MM.1S (cell line): ENCODE data around the gene PCDHA9.
"Not testable (repeated sequence)": the region's sequence is repeated elsewhere in the genome, so short reads cannot be mapped to it uniquely, and the experiment has no call there.

Source experiments
- DNase-seq: peaks from one replicate; pipeline ENCODE4 v3.0.0-alpha.2; 2015
- H2AFZ ChIP-seq: fragments of 300-600 bp; sonication (generic); 2 replicates; pipeline ENCODE4 v1.6.0; 2016; ENCODE audit warnings: antibody characterized with exemption, low read length
- H3F3A ChIP-seq: fragments of 300-600 bp; sonication (generic); 2 replicates; pipeline ENCODE4 v1.6.1; 2016; ENCODE audit warnings: mild to moderate bottlenecking, antibody characterized with exemption, low read length, moderate library complexity, mixed read lengths; ENCODE audit not compliant: insufficient read depth
- H3K27ac ChIP-seq: fragments of 300-600 bp; sonication (generic); 2 replicates; pipeline ENCODE4 v1.5.1; 2016; ENCODE audit warnings: mild to moderate bottlenecking, low read length
- H3K27me3 ChIP-seq: fragments of 300-600 bp; sonication (generic); replicated peaks from 2 replicates; pipeline ENCODE4 v1.6.0; 2016; ENCODE audit warnings: low read length; ENCODE audit not compliant: insufficient read depth
- H3K36me3 ChIP-seq: fragments of 300-600 bp; sonication (generic); replicated peaks from 2 replicates; pipeline ENCODE4 v1.6.1; 2016; ENCODE audit warnings: mild to moderate bottlenecking, low read length, mixed read lengths; ENCODE audit not compliant: insufficient read depth
- H3K4me1 ChIP-seq: fragments of 300-600 bp; sonication (generic); 2 replicates; pipeline ENCODE4 v1.6.1; 2016; ENCODE audit warnings: low read length, mixed read lengths
- H3K4me2 ChIP-seq: fragments of 300-600 bp; sonication (generic); 2 replicates; pipeline ENCODE4 v1.6.0; 2016; ENCODE audit warnings: low read depth, low read length
- H3K4me3 ChIP-seq: fragments of 300-600 bp; sonication (generic); 2 replicates; pipeline ENCODE4 v1.5.1; 2016; ENCODE audit warnings: low read length, mixed read lengths
- H3K79me2 ChIP-seq: fragments of 300-600 bp; sonication (generic); 2 replicates; pipeline ENCODE4 v1.6.1; 2016; ENCODE audit warnings: mixed run types, low read length, mixed read lengths
- H3K9ac ChIP-seq: fragments of 300-600 bp; sonication (generic); 2 replicates; pipeline ENCODE4 v1.6.1; 2016; ENCODE audit warnings: low read length, mixed read lengths
- H3K9me2 ChIP-seq: fragments of 300-600 bp; sonication (generic); replicated peaks from 2 replicates; pipeline ENCODE4 v1.6.1; 2016; ENCODE audit warnings: mild to moderate bottlenecking, low read length, mixed read lengths; ENCODE audit not compliant: insufficient read depth
- H3K9me3 ChIP-seq: fragments of 300-600 bp; sonication (generic); replicated peaks from 2 replicates; pipeline ENCODE4 v1.6.1; 2016; ENCODE audit warnings: mild to moderate bottlenecking, low read length, mixed read lengths; ENCODE audit not compliant: insufficient read depth
- H4K20me1 ChIP-seq: fragments of 300-600 bp; sonication (generic); 2 replicates; pipeline ENCODE4 v1.6.1; 2016; ENCODE audit warnings: mild to moderate bottlenecking, low read length, moderate library complexity, mixed read lengths; ENCODE audit not compliant: insufficient read depth
- CTCF ChIP-seq: fragments of 300-600 bp; sonication (generic); IDR thresholded peaks from 2 replicates; pipeline ENCODE4 v1.5.1; 2016; ENCODE audit warnings: antibody characterized with exemption, low read length, mixed read lengths
- EZH2 ChIP-seq: fragments of 300-600 bp; sonication (generic); optimal IDR thresholded peaks from 2 replicates; pipeline ENCODE3; 2017; ENCODE audit warnings: low read depth, mild to moderate bottlenecking, antibody characterized with exemption, low read length, mixed read lengths
- EZH2phosphoT487 ChIP-seq: fragments of 300-600 bp; sonication (generic); IDR thresholded peaks from 2 replicates; pipeline ENCODE4 v1.6.1; 2018; ENCODE audit warnings: antibody characterized with exemption, low read length

PCDHA9 gene

GRCh38 chr5:140808889-140809291, 39.3 kb upstream of the PCDHA9 start:
- TF ChIP-seq CTCF: no peak
- no peak for TF ChIP-seq EZH2
- TF ChIP-seq EZH2phosphoT487: no peak
- Histone ChIP-seq H3K4me1 (no peaks in the 10 kb centered on the region), H3F3A (no peaks in the 10 kb centered on the region)

GRCh38 chr5:140821375-140822280, 26.6 kb upstream of the PCDHA9 start, which contains the start of gene PCDHA5:
TSS of gene PCDHA5 (plus strand) at chr5:140821613.
- Histone ChIP-seq H3K4me3 (no peak within 1 kb of the TSS), H2AFZ (no peak within 1 kb of the TSS), H3K9ac (no peak within 1 kb of the TSS), H4K20me1 (no peaks in the 10 kb centered on the region), H3K79me2 (no peaks in the 10 kb centered on the region), H3K27ac (no peak within 1 kb of the TSS), H3K27me3 (no peaks in the 10 kb centered on the region), H3K9me3 (no peaks in the 10 kb centered on the region), H3K4me2 (no peak within 1 kb of the TSS), H3K4me1 (no peaks in the 10 kb centered on the region), H3K9me2 (no peaks in the 10 kb centered on the region), H3K36me3 (no peaks in the 10 kb centered on the region), H3F3A (no peaks in the 10 kb centered on the region)
- TF ChIP-seq EZH2: no peak
- peak; percentile 42 for TF ChIP-seq CTCF
- TF ChIP-seq EZH2phosphoT487: no peak
- no peak for DNase-seq

More at GRCh38 chr5:140808889-140809291, 39.3 kb upstream of the PCDHA9 start:
- Histone ChIP-seq H3K9me3 (no peaks in the 10 kb centered on the region), H3K36me3 (no peaks in the 10 kb centered on the region), H3K4me3 (no peak overlapping the region), H3K79me2 (no peaks in the 10 kb centered on the region), H4K20me1 (no peaks in the 10 kb centered on the region), H3K4me2 (no peak overlapping the region), H3K27ac (no peak overlapping the region), H3K27me3 (no peaks in the 10 kb centered on the region), H3K9me2 (no peaks in the 10 kb centered on the region), H2AFZ (no peak overlapping the region), H3K9ac (no peak overlapping the region)
- DNase-seq: no peak

GRCh38 chr5:140822281-140822629, 25.9 kb upstream of the PCDHA9 start:
- H2AFZ ChIP-seq: no peak overlapping the region

GRCh38 chr5:140822969-140823368, 25.2 kb upstream of the PCDHA9 start:
- not testable (repeated sequence) for H4K20me1 ChIP-seq, H3K27ac ChIP-seq, H3K9me2 ChIP-seq, H3K4me1 ChIP-seq, H3K27me3 ChIP-seq, H3K79me2 ChIP-seq, H3K4me3 ChIP-seq, H3F3A ChIP-seq, H3K4me2 ChIP-seq, H3K9ac ChIP-seq, H3K9me3 ChIP-seq, DNase-seq, H3K36me3 ChIP-seq, H2AFZ ChIP-seq

More at GRCh38 chr5:140822281-140822629, 25.9 kb upstream of the PCDHA9 start:
- DNase-seq: no peak
- H3K36me3 ChIP-seq: no peaks in the 10 kb centered on the region
- H3K4me2 ChIP-seq: no peak overlapping the region
- H3K79me2 ChIP-seq: no peaks in the 10 kb centered on the region
- no peaks in the 10 kb centered on the region for H3K27me3 ChIP-seq
- no peaks in the 10 kb centered on the region for H3K4me1 ChIP-seq
- H3K9me3 ChIP-seq: no peaks in the 10 kb centered on the region
- H3K9ac ChIP-seq: no peak overlapping the region
- no peak overlapping the region for H3K4me3 ChIP-seq
- no peaks in the 10 kb centered on the region for H3K9me2 ChIP-seq
- no peaks in the 10 kb centered on the region for H3F3A ChIP-seq
- H4K20me1 ChIP-seq: no peaks in the 10 kb centered on the region
- no peak overlapping the region for H3K27ac ChIP-seq
- no peak for TF ChIP-seq EZH2
- TF ChIP-seq CTCF: no peak
- TF ChIP-seq EZH2phosphoT487: no peak
